Body of pancreas (tissue), 4 donors: Measurements from ENCODE around the gene INTS3. TPM values are rescaled to one million over a fixed set of nuclear protein-coding genes. Genes with fewer than 3 reads are reported as not detected.

Source experiments
- ATAC-seq: fragments of 150-250 bp; one replicate; pipeline ENCODE4 v1.9.1; 2016
- DNase-seq, 4 donors: peaks; one replicate each; pipeline ENCODE4 v3.0.0-alpha.2; 2019
- H3K27ac ChIP-seq, 4 donors: fragments of 200-600 bp; sonication (generic); 1 replicate in 3 of 4; 2 replicates in 1 of 4; pipeline versions ENCODE4 v1.5.1 to v1.6.1; 2016 to 2019; ENCODE audit warnings: mild to moderate bottlenecking in 1 of 4, mixed read lengths in 1 of 4, moderate library complexity in 1 of 4
- H3K27me3 ChIP-seq, 2 donors: fragments of 200-600 bp; sonication (generic); one replicate each; pipeline ENCODE4 v1.6.0; 2016; ENCODE audit warnings: mild to moderate bottlenecking in 1 of 2
- H3K36me3 ChIP-seq, 2 donors: fragments of 200-600 bp; sonication (generic); replicated peaks in 1 of 2; 2 replicates each; pipeline ENCODE4 v1.5.1; 2016; ENCODE audit warnings: low read depth in 2 of 2; ENCODE audit not compliant: insufficient read depth in 1 of 2
- H3K4me1 ChIP-seq: fragments of 200-600 bp; sonication (generic); one replicate; pipeline ENCODE4 v1.6.0; 2016
- H3K4me3 ChIP-seq, 2 donors: fragments of 200-600 bp; sonication (generic); 1 replicate in 1 of 2; 2 replicates in 1 of 2; pipeline ENCODE4 v1.5.1; 2016 to 2019
- H3K9me3 ChIP-seq, 3 donors: fragments of 200-600 bp; sonication (generic); 1 replicate in 2 of 3; 2 replicates in 1 of 3; pipeline ENCODE4 v1.5.1; 2016
- CTCF ChIP-seq, 7 experiments: fragments of 450-650 bp in 4 of 7; fragments of 200-600 bp in 3 of 7; sonication (generic) in 3 of 7; IDR thresholded peaks; one replicate each; pipeline ENCODE4 v1.5.1; 2016 to 2019; ENCODE audit warnings: antibody characterized with exemption in 7 of 7
- POLR2A ChIP-seq, 3 donors: fragments of 450-650 bp; IDR thresholded peaks; one replicate each; pipeline ENCODE4 v1.6.1; 2016; ENCODE audit warnings: antibody characterized with exemption in 3 of 3, mild to moderate bottlenecking in 2 of 3
- WGBS, 2 donors: methylation state at CpG; one replicate each; pipeline ENCODE4 v1.1.5; 2017; 5-methylcytosine and 5-hydroxymethylcytosine counted together
- intact Hi-C: fragments of 100-400 bp; cut with DNase I; formaldehyde crosslinking; loops from one replicate; pipeline ENCODE4 v1.15.1; 2023
- microRNA-seq, 2 donors: library from miRNA; unstranded; fragments of <30 nt; microRNA quantifications; one replicate each; pipeline ENCODE4, GENCODE V29; 2016; ENCODE audit warnings: borderline number of aligned reads in 2 of 2, borderline replicate concordance in 2 of 2
- small RNA-seq: library from RNA; depleted of rRNA; stranded (forward); fragments of <200 nt; gene quantifications from one replicate; pipeline ENCODE3, GENCODE V24; 2016
- total RNA-seq, 2 donors: library from RNA; depleted of rRNA; stranded (reverse); fragments of >200 nt; gene quantifications; one replicate each; pipeline ENCODE4 v1.1.0, GENCODE V29; 2016

INTS3 gene
- total RNA-seq, 2 donors from 2014 or later = 25.4 to 33.3 TPM

- DNase-seq (no peak), ATAC-seq (no peak)
- Histone ChIP-seq H3K4me1 (no peaks in the 10 kb centered on the region), H3K27me3 (no peaks in the 10 kb centered on the region), H3K4me3 (no peak overlapping the region), H3K27ac (no peak overlapping the region), H3K36me3 (peaks cover 17 to 39% of the 10 kb centered on the region in 2 donors), H3K9me3 (no peaks in the 10 kb centered on the region)
- WGBS, 2 donors = 91 to 93% methylated on average over 13 of the region's 13 CpGs
- TF ChIP-seq POLR2A (IDR thresholded peaks at IDR 0.05) (no peak), CTCF (IDR thresholded peaks at IDR 0.05) (no peak)
- intact Hi-C loops = no loop called here
Observed at GRCh38 chr1:153816283-153816889, 88.5 kb downstream of the INTS3 start.

GRCh38 chr1:153818876-153819275 is 91.0 kb downstream of the INTS3 start:
- intact Hi-C loops = no loop called here
- 79 to 83% methylated on average over 2 of the region's 2 CpGs for WGBS, 2 donors

More at GRCh38 chr1:153818876-153819275, 91.0 kb downstream of the INTS3 start:
- no peak for DNase-seq
- Histone ChIP-seq H3K27me3 (no peaks in the 10 kb centered on the region), H3K4me3 (no peak overlapping the region), H3K4me1 (no peaks in the 10 kb centered on the region), H3K9me3 (no peaks in the 10 kb centered on the region), H3K36me3 (peaks cover 17 to 24% of the 10 kb centered on the region in 2 donors), H3K27ac (no peak overlapping the region)
- ATAC-seq = no peak
- TF ChIP-seq POLR2A (IDR thresholded peaks at IDR 0.05) (no peak), CTCF (IDR thresholded peaks at IDR 0.05) (no peak)

Small RNAs within 50 kb of the gene (microRNA-seq; reads per million reads assigned to microRNA genes)
- gene MIR8083 = 0 reads per million in 2 donors

Small RNAs within 50 kb of the gene (small RNA-seq; reads per million reads assigned to genes)
- not detected for gene MIR8083
- not detected for gene RF00019
- gene RN7SL372P = not detected

Other genes with a start within 250 kb of the INTS3 start
- 10 to 100 TPM; 54.7 to 58.9 TPM for gene S100A6, start 192.1 kb upstream of the INTS3 start, total RNA-seq
- not detected for gene S100A5, start 187.1 kb upstream of the INTS3 start, total RNA-seq
- 10 to 100 TPM; 49.5 to 81.7 TPM for gene S100A4, start 182.2 kb upstream of the INTS3 start, total RNA-seq
- not detected for gene S100A3, start 178.8 kb upstream of the INTS3 start, total RNA-seq
- gene S100A2, start 162.2 kb upstream of the INTS3 start, total RNA-seq = not detected
- 10 to 100 TPM; 20.1 to 42.5 TPM for gene S100A16, start 114.9 kb upstream of the INTS3 start, total RNA-seq
- 10 to 100 TPM; 12.2 to 30.4 TPM for gene S100A14, start 111.7 kb upstream of the INTS3 start, total RNA-seq
- gene S100A13, start 100.5 kb upstream of the INTS3 start, total RNA-seq = 10 to 100 TPM; 65.3 to 88.7 TPM
- 10 to 100 TPM in 1 of 2 donors, 1 to 10 TPM in 1; 7.3 to 57.0 TPM for gene S100A1, start 99.6 kb upstream of the INTS3 start, total RNA-seq
- 10 to 100 TPM; 62.3 to 68.0 TPM for gene CHTOP, start 94.0 kb upstream of the INTS3 start, total RNA-seq
- gene SNAPIN, start 69.3 kb upstream of the INTS3 start, total RNA-seq = 10 to 100 TPM; 21.8 to 23.7 TPM
- 10 to 100 TPM; 57.7 to 59.1 TPM for gene ILF2, start 57.1 kb upstream of the INTS3 start, total RNA-seq
- gene NPR1, start 49.4 kb upstream of the INTS3 start, total RNA-seq = 10 to 100 TPM; 11.7 to 16.5 TPM
- gene SLC27A3, start 47.4 kb downstream of the INTS3 start, total RNA-seq = 10 to 100 TPM; 15.0 to 21.1 TPM
- 10 to 100 TPM in 1 of 2 donors, 1 to 10 TPM in 1; 7.8 to 12.5 TPM for gene GATAD2B, start 194.9 kb downstream of the INTS3 start, total RNA-seq
- gene DENND4B, start 218.7 kb downstream of the INTS3 start, total RNA-seq = 10 to 100 TPM; 33.2 to 54.7 TPM
- 10 to 100 TPM; 15.2 to 15.8 TPM for gene CRTC2, start 230.6 kb downstream of the INTS3 start, total RNA-seq
- 10 to 100 TPM; 30.7 to 35.5 TPM for gene SLC39A1, start 235.5 kb downstream of the INTS3 start, total RNA-seq
- gene CREB3L4, start 239.9 kb downstream of the INTS3 start, total RNA-seq = 10 to 100 TPM in 1 of 2 donors, under 1 TPM in 1; 0.66 to 14.0 TPM
- 100 to 1,000 TPM; 151 to 177 TPM for gene JTB, start 249.6 kb downstream of the INTS3 start, total RNA-seq